Stimulated activated naive B cell treated with anti-CD40 and anti-IgM and Interleukin-4, amounts not matched to agents 10 μg/mL and 1 μg/mL and 100 μg/mL, for 72 hours (primary cell): ENCODE data around the gene PEDS1.
"Not testable (repeated sequence)": the region's sequence is repeated elsewhere in the genome, so short reads cannot be mapped to it uniquely, and the experiment has no call there.

Experiments used
- ATAC-seq, 2 donors: fragments of 150-1000 bp; cut with Tn5 transposase; replicated peaks; 2 replicates each; pipeline ENCODE4 v1.10.0; 2021; ENCODE audit warnings: moderate library complexity in 1 of 2
- DNase-seq: peaks from one replicate; pipeline ENCODE4 v3.0.0; 2021
- H3K27ac Mint-ChIP-seq: one replicate; pipeline ENCODE4 v1.8.0; 2022; ENCODE audit warnings: mild to moderate bottlenecking, mixed read lengths
- H3K27me3 Mint-ChIP-seq, 2 donors: one replicate each; pipeline ENCODE4 v1.8.0; 2022; ENCODE audit warnings: mixed read lengths in 2 of 2
- H3K36me3 Mint-ChIP-seq, 2 donors: one replicate each; pipeline ENCODE4 v1.8.0; 2022; ENCODE audit warnings: mixed read lengths in 2 of 2, mild to moderate bottlenecking in 1 of 2
- H3K4me1 Mint-ChIP-seq, 2 donors: one replicate each; pipeline ENCODE4 v1.8.0; 2022; ENCODE audit warnings: mixed read lengths in 2 of 2, mild to moderate bottlenecking in 1 of 2
- H3K4me3 Mint-ChIP-seq, 2 donors: one replicate each; pipeline ENCODE4 v1.8.0; 2022; ENCODE audit warnings: mild to moderate bottlenecking in 2 of 2, mixed read lengths in 2 of 2, moderate library complexity in 1 of 2
- H3K9me3 Mint-ChIP-seq, 2 donors: one replicate each; pipeline ENCODE4 v1.8.0; 2022; ENCODE audit warnings: mixed read lengths in 2 of 2, mild to moderate bottlenecking in 1 of 2

The PEDS1 gene

DNA sequence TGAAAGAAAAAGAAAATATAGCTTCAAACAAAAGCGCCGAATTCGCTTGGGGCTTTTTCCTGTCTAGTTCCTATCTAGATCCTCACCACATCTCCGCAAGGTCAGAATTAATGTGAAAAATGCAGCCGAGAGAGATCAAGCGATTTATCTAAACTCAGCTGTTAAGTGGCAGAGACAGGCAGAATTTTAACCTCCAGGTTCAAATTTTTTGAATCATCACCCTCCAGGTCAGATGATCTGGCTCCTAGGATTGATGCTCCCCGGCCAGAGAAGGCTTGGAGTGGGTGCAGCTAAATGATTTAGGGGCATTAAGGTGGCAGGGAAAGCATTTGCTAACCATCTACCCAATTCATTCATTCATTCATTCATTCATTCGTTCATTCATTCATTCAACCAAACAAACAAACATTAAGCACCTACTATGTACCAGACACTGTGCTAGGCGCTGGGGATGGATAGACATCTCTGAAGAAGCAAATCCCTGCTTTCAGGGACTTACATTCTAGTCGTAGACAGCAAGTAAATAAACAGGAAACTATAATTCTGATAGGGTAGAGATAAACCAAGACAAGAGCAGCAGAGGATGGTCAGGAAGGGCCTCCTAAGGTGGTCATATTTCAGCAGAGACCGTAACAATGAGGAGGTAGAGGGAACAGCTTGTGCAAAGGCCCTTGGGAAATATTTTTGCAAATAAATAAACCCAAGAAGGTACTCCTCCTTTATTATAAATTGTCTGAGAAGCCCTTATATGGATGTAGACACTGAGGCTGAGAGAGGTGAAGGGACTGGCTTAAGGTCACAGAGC is 39.9 kb downstream of the PEDS1 start:
- ATAC-seq: no peak
- Mint-ChIP-seq H3K36me3 (peaks cover 15 to 22% of the 10 kb centered on the region in 2 donors), H3K27ac (peak overlapping the region; percentile 99), H3K27me3 (no peaks in the 10 kb centered on the region), H3K4me1 (peaks cover 49 to 73% of the 10 kb centered on the region in 2 donors), H3K9me3 (peaks cover 0 to 1% of the 10 kb centered on the region in 2 donors), H3K4me3 (peak overlapping the region; percentile 90 to 100)
- DNase-seq: no peak

DNA sequence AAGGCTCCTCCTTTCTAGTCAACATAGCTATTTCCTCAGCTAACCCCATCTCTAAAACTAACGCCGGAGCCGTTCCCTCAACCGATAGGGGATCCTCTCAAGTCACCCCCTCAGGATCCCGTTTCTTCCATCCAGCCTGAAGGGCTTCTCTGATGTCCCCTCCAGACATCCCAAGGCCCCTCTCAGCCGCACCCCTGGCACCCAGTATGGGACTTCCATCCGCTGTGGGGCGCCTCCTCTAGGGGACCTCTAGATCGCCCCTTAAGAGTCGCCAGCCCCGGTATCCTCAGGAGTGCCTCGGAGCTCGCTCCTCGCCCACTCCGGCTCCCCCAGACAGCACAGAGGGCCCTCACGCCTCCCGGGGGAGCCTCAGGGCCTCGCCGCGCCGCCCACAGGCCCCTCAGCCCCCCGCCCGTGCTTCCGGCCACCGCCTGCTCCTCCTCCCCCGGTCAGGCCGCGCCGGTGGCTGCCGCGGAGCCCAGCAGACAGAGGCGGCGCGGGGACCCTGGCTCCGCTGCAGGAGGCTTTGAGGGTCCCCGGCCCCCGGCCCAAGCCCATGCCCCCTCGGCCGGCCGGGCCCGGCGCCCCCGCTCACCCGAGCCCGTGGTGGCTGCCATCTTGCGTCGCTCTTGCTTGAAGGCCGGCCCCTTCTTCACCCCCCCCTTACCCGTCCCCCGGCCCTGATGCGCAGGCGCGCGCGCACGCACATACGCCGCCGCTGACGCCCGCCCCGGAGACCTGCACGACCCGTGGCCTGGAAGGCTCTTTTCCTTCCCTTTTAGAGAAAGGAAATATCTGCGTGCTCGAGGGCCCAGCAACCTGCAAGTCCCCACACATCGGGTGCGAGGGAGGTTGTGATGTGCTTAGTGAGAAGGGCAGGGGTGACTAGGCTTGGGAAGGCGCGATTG is 40.8 kb downstream of the PEDS1 start, which contains the start of gene UBE2V1:
TSS of gene UBE2V1 (minus strand) at position 639 of the 908 bp plus-strand sequence. CDS start at position 617, 22 bp downstream.
- peak within 1 kb of the TSS; percentile 99 for H3K27ac Mint-ChIP-seq
- H3K36me3 Mint-ChIP-seq: peaks cover 20 to 29% of the 10 kb centered on the region in 2 donors
- peaks cover 57 to 82% of the 10 kb centered on the region in 2 donors for H3K4me1 Mint-ChIP-seq
- no peaks in the 10 kb centered on the region for H3K27me3 Mint-ChIP-seq
- peak within 1 kb of the TSS; percentile 90 to 100 for H3K4me3 Mint-ChIP-seq
- H3K9me3 Mint-ChIP-seq: peaks cover 0 to 1% of the 10 kb centered on the region in 2 donors
- peak; percentile 79 for DNase-seq
- peak; percentile 72 to 81 for ATAC-seq

GRCh38 chr20:50111829-50112495 is 41.6 kb downstream of the PEDS1 start:
- H3K4me1 Mint-ChIP-seq: peaks cover 64 to 90% of the 10 kb centered on the region in 2 donors
- no peaks in the 10 kb centered on the region for H3K27me3 Mint-ChIP-seq
- H3K36me3 Mint-ChIP-seq: peaks cover 22 to 36% of the 10 kb centered on the region in 2 donors
- DNase-seq (no peak), ATAC-seq (no peak)
- H3K4me3 Mint-ChIP-seq: peak overlapping the region; percentile 90 to 100
- H3K27ac Mint-ChIP-seq: peak overlapping the region; percentile 99
- peaks cover 0 to 1% of the 10 kb centered on the region in 2 donors for H3K9me3 Mint-ChIP-seq

GRCh38 chr20:50111120-50111828 is 42.2 kb downstream of the PEDS1 start:
- peaks cover 62 to 88% of the 10 kb centered on the region in 2 donors for H3K4me1 Mint-ChIP-seq
- peak overlapping the region; percentile 99 for H3K27ac Mint-ChIP-seq
- no peak for DNase-seq
- no peaks in the 10 kb centered on the region for H3K27me3 Mint-ChIP-seq
- ATAC-seq: no peak
- peaks cover 22 to 34% of the 10 kb centered on the region in 2 donors for H3K36me3 Mint-ChIP-seq
- H3K9me3 Mint-ChIP-seq: peaks cover 0 to under 1% of the 10 kb centered on the region in 2 donors
- peak overlapping the region; percentile 90 to 100 for H3K4me3 Mint-ChIP-seq

DNA sequence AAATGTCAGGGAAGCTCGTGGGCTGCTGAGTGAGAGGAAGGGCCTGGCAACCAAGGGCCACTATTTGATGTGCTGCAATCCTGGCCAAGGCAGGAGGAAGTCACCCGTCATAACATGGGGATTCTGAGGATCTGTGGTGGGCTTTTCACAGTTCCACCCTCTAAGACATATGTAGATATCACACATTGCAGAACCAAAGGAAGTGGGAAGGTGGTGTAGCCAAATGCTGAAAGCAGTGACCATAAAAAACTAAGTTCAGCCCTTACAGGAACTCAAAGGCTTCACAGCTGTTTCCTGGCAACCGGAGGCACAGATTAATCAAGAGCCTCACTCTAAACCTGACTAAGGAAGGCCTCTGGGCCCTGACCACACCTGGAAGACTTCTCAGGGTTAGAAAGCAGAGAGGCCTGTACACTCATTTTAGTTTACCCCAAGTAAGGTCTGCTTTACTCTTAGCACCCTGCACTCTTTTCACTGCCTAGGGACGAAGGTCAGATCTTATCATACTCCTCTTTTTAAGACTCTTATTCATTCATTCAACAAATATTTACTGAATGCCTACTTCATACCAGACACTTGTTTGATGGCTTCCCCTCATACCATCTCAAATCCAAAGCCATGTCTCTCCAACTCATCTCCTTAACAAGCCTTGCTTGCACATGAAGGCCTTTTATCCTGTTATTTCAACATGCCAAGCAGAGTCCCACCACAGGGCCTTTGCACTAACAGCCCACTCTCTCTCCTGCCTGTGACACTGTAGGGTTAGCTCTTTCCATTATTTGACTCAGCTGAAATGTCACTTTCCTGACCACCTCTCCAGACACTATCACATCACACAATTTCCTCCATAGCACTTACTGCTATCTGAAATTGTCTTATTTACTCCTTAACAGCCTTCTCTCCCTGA is 43.1 kb downstream of the PEDS1 start:
- H3K27me3 Mint-ChIP-seq: no peaks in the 10 kb centered on the region
- H3K27ac Mint-ChIP-seq: peak overlapping the region; percentile 88
- peak overlapping the region; percentile 59 to 66 for H3K4me3 Mint-ChIP-seq
- ATAC-seq (peak; percentile 56 to 59), DNase-seq (peak; percentile 29)
- no peaks in the 10 kb centered on the region for H3K9me3 Mint-ChIP-seq
- peaks cover 57 to 82% of the 10 kb centered on the region in 2 donors for H3K4me1 Mint-ChIP-seq
- H3K36me3 Mint-ChIP-seq: peaks cover 22 to 29% of the 10 kb centered on the region in 2 donors

- H3K27me3 Mint-ChIP-seq: no peaks in the 10 kb centered on the region
- H3K27ac Mint-ChIP-seq: peak overlapping the region; percentile 25
- no peaks in the 10 kb centered on the region for H3K9me3 Mint-ChIP-seq
- ATAC-seq (no peak), DNase-seq (no peak)
- peaks cover 50 to 68% of the 10 kb centered on the region in 2 donors for H3K4me1 Mint-ChIP-seq
- H3K36me3 Mint-ChIP-seq: peaks cover 23 to 31% of the 10 kb centered on the region in 2 donors
- peak overlapping the region in 1 of 2 donors; percentile 12 for H3K4me3 Mint-ChIP-seq
Observed at GRCh38 chr20:50108556-50109235, 44.8 kb downstream of the PEDS1 start.

DNA sequence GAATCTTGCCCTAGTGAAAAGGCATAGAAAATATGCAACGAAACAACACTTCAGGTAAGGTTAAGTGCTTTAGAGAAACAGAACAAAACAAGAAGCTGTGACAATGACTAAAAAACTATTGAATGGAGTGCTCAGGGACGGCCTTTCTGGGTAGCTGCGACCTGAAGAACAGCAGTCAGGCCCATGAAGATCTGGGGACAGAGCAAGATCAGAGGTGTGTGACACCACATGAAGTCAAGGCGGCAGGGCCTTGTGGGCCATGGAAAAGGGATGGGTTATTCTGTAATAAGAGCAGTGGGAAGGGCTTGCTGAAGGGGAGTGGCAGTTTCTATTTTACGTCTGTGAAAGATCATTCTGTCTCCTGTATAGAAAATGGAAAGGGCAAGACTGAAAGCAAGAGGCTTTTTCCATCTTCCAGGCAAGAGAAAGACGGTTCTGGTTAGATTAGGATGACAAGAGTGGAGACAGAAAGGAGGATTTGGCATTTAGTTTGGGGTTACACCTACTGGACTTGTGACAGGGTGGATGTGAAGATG is 45.7 kb downstream of the PEDS1 start:
- peak overlapping the region in 1 of 2 donors; percentile 14 for H3K4me3 Mint-ChIP-seq
- H3K27me3 Mint-ChIP-seq: no peaks in the 10 kb centered on the region
- peak overlapping the region; percentile 77 for H3K27ac Mint-ChIP-seq
- no peaks in the 10 kb centered on the region for H3K9me3 Mint-ChIP-seq
- H3K36me3 Mint-ChIP-seq: peaks cover 24 to 34% of the 10 kb centered on the region in 2 donors
- DNase-seq (no peak), ATAC-seq (no peak)
- H3K4me1 Mint-ChIP-seq: peaks cover 49 to 69% of the 10 kb centered on the region in 2 donors

DNA sequence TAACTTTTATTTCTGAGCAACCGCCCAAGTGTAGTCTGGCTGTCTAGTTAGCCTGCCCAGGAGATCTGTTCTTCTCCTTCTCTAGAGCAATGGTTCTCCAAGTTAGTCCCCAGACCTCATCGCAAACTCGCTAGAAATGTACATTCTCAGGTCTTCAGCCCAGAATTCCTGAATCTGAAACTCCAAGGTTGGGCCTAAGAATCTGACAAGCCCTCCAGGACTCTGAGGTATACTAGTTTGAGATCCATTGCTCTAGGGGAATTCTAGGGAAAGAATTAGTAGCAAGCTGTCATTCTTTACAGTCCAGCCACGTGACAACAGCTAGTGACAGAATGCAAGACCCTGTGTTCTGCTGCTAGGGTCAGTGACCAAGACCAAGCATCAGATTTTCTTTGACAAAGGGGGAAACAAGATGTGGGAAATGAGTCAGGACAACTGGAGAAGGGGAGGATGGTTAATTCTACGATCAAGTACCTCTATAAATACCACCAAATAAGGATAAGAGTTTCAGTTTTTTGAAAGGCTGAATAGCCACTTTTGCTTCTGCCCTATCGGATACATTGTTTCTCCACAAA is 46.4 kb downstream of the PEDS1 start:
- Mint-ChIP-seq H3K27ac (peak overlapping the region; percentile 25), H3K9me3 (no peaks in the 10 kb centered on the region), H3K4me1 (peaks cover 49 to 71% of the 10 kb centered on the region in 2 donors), H3K4me3 (no peak overlapping the region), H3K27me3 (no peaks in the 10 kb centered on the region), H3K36me3 (peaks cover 24 to 34% of the 10 kb centered on the region in 2 donors)
- no peak for DNase-seq
- ATAC-seq: no peak

- H3K4me1 Mint-ChIP-seq: peaks cover 48 to 71% of the 10 kb centered on the region in 2 donors
- not testable (repeated sequence) for H3K4me3 Mint-ChIP-seq, DNase-seq, ATAC-seq, H3K9me3 Mint-ChIP-seq, H3K27me3 Mint-ChIP-seq
- peaks cover 25 to 36% of the 10 kb centered on the region in 2 donors for H3K36me3 Mint-ChIP-seq
- peak overlapping the region; percentile 42 for H3K27ac Mint-ChIP-seq
Observed at GRCh38 chr20:50106669-50107068, 46.9 kb downstream of the PEDS1 start.
